DOHH2 (cell line): ENCODE data around the gene NDUFC1.

Source experiments
- H3F3A ChIP-seq: fragments of 200-600 bp; sonication (generic), shearing (Covaris generic); 2 replicates; pipeline ENCODE4 v1.6.0; 2016; ENCODE audit warnings: antibody characterized with exemption, mild to moderate bottlenecking; ENCODE audit not compliant: control insufficient read depth, insufficient read depth
- H3K27ac ChIP-seq: fragments of 200-600 bp; sonication (generic); 2 replicates; pipeline ENCODE4 v1.5.1; 2014; ENCODE audit warnings: low read depth, mild to moderate bottlenecking, low read length, moderate library complexity
- H3K27me3 ChIP-seq: fragments of 200-600 bp; sonication (generic); 2 replicates; pipeline ENCODE4 v1.6.1; 2014; ENCODE audit warnings: mild to moderate bottlenecking, low read length, mixed read lengths; ENCODE audit not compliant: control insufficient read depth
- H3K36me3 ChIP-seq: fragments of 200-600 bp; sonication (generic); 2 replicates; pipeline ENCODE4 v1.6.1; 2014; ENCODE audit warnings: mild to moderate bottlenecking, low read length, moderate library complexity, mixed read lengths; ENCODE audit not compliant: control insufficient read depth
- H3K4me1 ChIP-seq: fragments of 200-600 bp; sonication (generic); 2 replicates; pipeline ENCODE4 v1.6.1; 2014; ENCODE audit warnings: mild to moderate bottlenecking, low read length, mixed read lengths; ENCODE audit not compliant: control insufficient read depth
- H3K4me2 ChIP-seq: fragments of 200-600 bp; sonication (generic); 2 replicates; pipeline ENCODE4 v1.6.0; 2014; ENCODE audit warnings: mild to moderate bottlenecking, low read length, moderate library complexity
- H3K4me3 ChIP-seq: fragments of 200-600 bp; sonication (generic); 2 replicates; pipeline ENCODE4 v1.5.1; 2014; ENCODE audit warnings: mild to moderate bottlenecking, low read length, mixed read lengths
- H3K79me2 ChIP-seq: fragments of 200-600 bp; sonication (generic); 2 replicates; pipeline ENCODE4 v1.6.1; 2014; ENCODE audit warnings: mild to moderate bottlenecking, low read length, mixed read lengths; ENCODE audit not compliant: control insufficient read depth
- H3K9me2 ChIP-seq: fragments of 200-600 bp; sonication (generic); replicated peaks from 2 replicates; pipeline ENCODE4 v1.6.1; 2014; ENCODE audit warnings: mild to moderate bottlenecking, low read length, mixed read lengths; ENCODE audit not compliant: control insufficient read depth
- H3K9me3 ChIP-seq: fragments of 200-600 bp; sonication (generic); 2 replicates; pipeline ENCODE4 v1.6.1; 2014; ENCODE audit warnings: antibody characterized with exemption, low read length, mixed read lengths; ENCODE audit not compliant: control insufficient read depth, insufficient read depth
- H4K20me1 ChIP-seq: fragments of 200-600 bp; sonication (generic); 2 replicates; pipeline ENCODE4 v1.6.0; 2014; ENCODE audit warnings: low read depth, mild to moderate bottlenecking, antibody characterized with exemption, low read length, moderate library complexity; ENCODE audit not compliant: control insufficient read depth, insufficient read depth
- CTCF ChIP-seq: fragments of 200-600 bp; sonication (generic); IDR thresholded peaks from one replicate; pipeline ENCODE4 v1.5.1; 2014; ENCODE audit warnings: antibody characterized with exemption, mild to moderate bottlenecking, low read depth, low read length; ENCODE audit not compliant: poor library complexity, severe bottlenecking
- EZH2phosphoT487 ChIP-seq: fragments of 200-600 bp; sonication (generic); IDR thresholded peaks from 2 replicates; pipeline ENCODE4 v1.6.1; 2017; ENCODE audit warnings: borderline replicate concordance, mild to moderate bottlenecking, antibody characterized with exemption, low read length, moderate library complexity, mixed read lengths

The NDUFC1 gene

DNA sequence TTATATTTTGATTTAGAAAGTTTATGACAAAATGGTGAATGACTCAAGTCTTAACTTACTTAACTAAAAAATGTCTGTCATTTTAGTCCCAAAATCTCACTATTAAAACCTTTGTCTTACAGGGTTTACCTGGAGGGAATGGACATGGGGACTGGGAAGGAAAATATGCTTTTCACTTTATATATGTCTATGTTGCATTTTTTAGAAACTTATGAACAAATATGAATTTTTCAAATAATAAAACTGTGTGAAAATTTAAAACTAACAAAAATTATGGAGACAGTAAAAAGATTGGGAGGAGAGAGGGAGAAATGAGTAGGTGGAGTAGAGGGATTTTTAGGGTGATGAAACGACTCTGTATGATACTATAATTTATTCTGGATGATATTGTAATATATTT, 28.4 kb downstream of the NDUFC1 start:
- no peak overlapping the region for H3K4me3 ChIP-seq
- H3K4me2 ChIP-seq, result no peak overlapping the region
- H3K9me3 ChIP-seq, result no peaks in the 10 kb centered on the region
- no peaks in the 10 kb centered on the region for H3K9me2 ChIP-seq
- no peak overlapping the region for H3K27ac ChIP-seq
- no peaks in the 10 kb centered on the region for H3F3A ChIP-seq
- H4K20me1 ChIP-seq, result no peaks in the 10 kb centered on the region
- H3K79me2 ChIP-seq, result no peaks in the 10 kb centered on the region
- TF ChIP-seq CTCF (no peak), EZH2phosphoT487 (no peak)
- H3K36me3 ChIP-seq, result no peaks in the 10 kb centered on the region
- H3K4me1 ChIP-seq, result no peaks in the 10 kb centered on the region
- H3K27me3 ChIP-seq, result peaks cover 7% of the 10 kb centered on the region

GRCh38 chr4:139267301-139267700, 35.0 kb downstream of the NDUFC1 start:
- H3K27ac ChIP-seq, result no peak overlapping the region

DNA sequence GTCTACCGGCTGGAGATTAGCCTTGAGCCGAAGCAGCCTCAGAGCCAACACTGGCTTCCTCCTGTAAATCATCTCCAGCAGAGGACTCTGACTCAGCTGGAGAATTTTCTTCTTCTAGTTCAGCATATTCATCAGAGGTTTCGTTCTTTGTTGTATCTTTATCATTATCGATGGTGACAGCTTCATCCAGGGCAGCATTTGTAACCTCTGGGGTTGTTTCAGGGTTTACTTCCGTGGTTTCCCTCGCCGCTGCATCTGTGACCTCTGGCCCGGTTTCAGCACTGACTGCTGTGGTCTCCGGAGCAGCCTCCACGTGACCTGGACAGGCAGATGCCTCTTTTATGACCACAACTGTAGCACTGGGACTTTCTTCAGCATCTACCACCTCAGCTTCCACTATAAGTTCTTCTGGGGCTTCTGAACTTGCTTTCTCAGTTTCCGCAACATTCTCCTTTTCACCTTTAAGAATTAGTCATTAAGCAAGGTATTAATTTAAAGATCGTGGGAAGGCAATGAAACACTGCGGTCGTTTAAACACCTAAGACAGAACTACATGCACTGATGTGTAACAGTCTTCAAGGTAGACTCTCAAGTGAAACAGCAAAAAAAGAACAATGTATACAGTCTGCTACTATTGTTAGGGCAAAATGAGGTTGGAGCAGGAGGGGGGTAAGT, 35.6 kb downstream of the NDUFC1 start:
- Histone ChIP-seq H3K4me2 (peak overlapping the region; percentile 58), H3K27me3 (no peaks in the 10 kb centered on the region), H3K4me3 (peak overlapping the region; percentile 42), H3K9me2 (no peaks in the 10 kb centered on the region), H3F3A (no peaks in the 10 kb centered on the region), H4K20me1 (no peaks in the 10 kb centered on the region), H3K4me1 (peaks cover 18% of the 10 kb centered on the region), H3K9me3 (no peaks in the 10 kb centered on the region), H3K27ac (no peak overlapping the region), H3K36me3 (no peaks in the 10 kb centered on the region), H3K79me2 (no peaks in the 10 kb centered on the region)
- TF ChIP-seq CTCF (no peak), EZH2phosphoT487 (no peak)

More at GRCh38 chr4:139267301-139267700, 35.0 kb downstream of the NDUFC1 start:
- no peaks in the 10 kb centered on the region for H3K36me3 ChIP-seq
- H3K4me3 ChIP-seq, result peak overlapping the region; percentile 42
- peaks cover 18% of the 10 kb centered on the region for H3K4me1 ChIP-seq
- no peaks in the 10 kb centered on the region for H3K27me3 ChIP-seq
- no peaks in the 10 kb centered on the region for H4K20me1 ChIP-seq
- TF ChIP-seq EZH2phosphoT487 (no peak), CTCF (no peak)
- peak overlapping the region; percentile 58 for H3K4me2 ChIP-seq
- H3K79me2 ChIP-seq, result no peaks in the 10 kb centered on the region
- H3F3A ChIP-seq, result no peaks in the 10 kb centered on the region
- no peaks in the 10 kb centered on the region for H3K9me3 ChIP-seq
- no peaks in the 10 kb centered on the region for H3K9me2 ChIP-seq
